Heart left ventricle (tissue), 16 donors: Measurements from ENCODE around the gene WFS1. TPM values are rescaled to one million over a fixed set of nuclear protein-coding genes. Genes with fewer than 3 reads are reported as not detected.
A peak's percentile ranks its signal among the peaks of the same experiment; 100 is the strongest.

Experiments used
- ATAC-seq, 4 donors: fragments of 200-7000 bp; cut with Tn5 transposase; one replicate each; pipeline ENCODE4 v1.9.1; 2020 to 2022; ENCODE audit warnings: moderate library complexity in 4 of 4, mild to moderate bottlenecking in 3 of 4, moderate number of reproducible peaks in 1 of 4
- DNase-seq, 5 donors: peaks; one replicate each; pipeline ENCODE4 v3.0.0-alpha.2; 2020
- H3K27ac ChIP-seq, 12 donors: fragments of 200-600 bp; sonication (generic) in 4 of 12; one replicate each; pipeline versions ENCODE4 v1.5.0 to v1.8.0; 2016 to 2022; ENCODE audit warnings: mild to moderate bottlenecking in 2 of 12
- H3K27me3 ChIP-seq, 9 donors: fragments of 200-600 bp; sonication (generic) in 2 of 9; one replicate each; pipeline versions ENCODE4 v1.5.1 to v1.8.0; 2016 to 2022; ENCODE audit warnings: mild to moderate bottlenecking in 3 of 9
- H3K36me3 ChIP-seq, 9 donors: fragments of 200-600 bp; sonication (generic) in 2 of 9; one replicate each; pipeline versions ENCODE4 v1.5.0 to v1.8.0; 2018 to 2022; ENCODE audit warnings: mild to moderate bottlenecking in 2 of 9
- H3K4me1 ChIP-seq, 12 donors: fragments of 200-600 bp; sonication (generic) in 4 of 12; one replicate each; pipeline versions ENCODE4 v1.5.0 to v1.8.0; 2016 to 2022; ENCODE audit warnings: mild to moderate bottlenecking in 3 of 12
- H3K4me3 ChIP-seq, 12 donors: fragments of 200-600 bp; sonication (generic) in 4 of 12; one replicate each; pipeline versions ENCODE4 v1.5.0 to v1.8.0; 2017 to 2022; ENCODE audit warnings: mild to moderate bottlenecking in 9 of 12, moderate library complexity in 4 of 12
- H3K9me3 ChIP-seq, 12 donors: fragments of 200-600 bp; sonication (generic) in 4 of 12; one replicate each; pipeline versions ENCODE4 v1.5.0 to v1.8.0; 2016 to 2022; ENCODE audit warnings: mild to moderate bottlenecking in 1 of 12
- CTCF ChIP-seq, 12 donors: fragments of 200-600 bp; sonication (generic) in 4 of 12; IDR thresholded peaks; one replicate each; pipeline versions ENCODE4 v1.5.0 to v1.8.0; 2018 to 2022; ENCODE audit warnings: antibody characterized with exemption in 12 of 12, mild to moderate bottlenecking in 5 of 12
- POLR2A ChIP-seq, 2 donors: fragments of 450-650 bp; IDR thresholded peaks; one replicate each; pipeline ENCODE4 v1.6.1; 2017; ENCODE audit warnings: antibody characterized with exemption in 2 of 2, mild to moderate bottlenecking in 2 of 2, moderate library complexity in 2 of 2
- WGBS, 4 donors: extraction: QIAGEN DNeasy Blood & Tissue Kit in 2 of 4; methylation state at CpG; one replicate each; pipeline versions ENCODE4 v1.1.5 to v1.1.7; 2013 to 2018; 5-methylcytosine and 5-hydroxymethylcytosine counted together
- intact Hi-C, 10 donors: fragments of 100-400 bp; cut with DNase I; formaldehyde crosslinking; loops; one replicate each; pipeline versions ENCODE4 v1.11.1 to v1.14.2; 2022
- polyA plus RNA-seq, 2 donors: library from polyadenylated mRNA; stranded (reverse); fragments of 200-250 nt; gene quantifications; one replicate each; pipeline ENCODE4 v1.2.3, GENCODE V29; 2013
- total RNA-seq, 9 donors: library from RNA; depleted of rRNA in 2 of 9; stranded (reverse); fragments of >200 nt in 2 of 9; fragmentation: NEBNext Ultra II Directional in 3 of 9; extraction: Animal tissue kit (Norgen Biotek cat#: 25700) in 3 of 9; gene quantifications; one replicate each; pipeline versions ENCODE4 v1.1.0 to v1.2.4, GENCODE V29; 2016 to 2023
- donor health status: ischemic (EF 13 %, LVEDD 7.1; RV severe dilation, severe dysfunction).
- donor health status: healthy with polysubstance abuse.
- donor health status: DM: no; HTN: yes; CAD: no.
- donor health status: DM: no; HTN: no; CAD: no.
- donor health status: ischemic (EF 25% LVEDD 6.9; RV normal size, moderate dysfunction).
- donor health status: ischemic (EF 25% LVEDD 5.7; RV mildly dilated, moderate dysfunction).
- donor health status: healthy.
- donor health status: DM: yes; HTN: yes; CAD: no.
- donor health status: ischemic (EF 35%, LVEDD 5.7; RV mildly dilated, moderate dysfunction).
- donor health status: nonischemic (EF 11% LVEDD 7.7; RV severe dilation, severe dysfunction).
- donor health status: DM: yes; HTN: yes; CAD: no.
- donor health status: PGD.
- donor health status: ischemic (EF 29% LVEDD 5.4; RV normal size, mild dysfunction).
- donor health status: nonischemic (EF 23%, LVEDD 6.1; RV moderate dilation, normal function).

Gene WFS1
- total and polyA plus RNA-seq, 11 donors, result 44.8 to 202 (median 73.2) TPM

GRCh38 chr4:6324999-6325787, 55.5 kb downstream of the WFS1 start:
- Histone ChIP-seq H3K4me3 (peak overlapping the region in 3 of 12 donors; percentile 7 to 25 (median 16)), H3K27me3 (peaks cover 0 to 9% (median 0%) of the 10 kb centered on the region in 9 donors), H3K27ac (peak overlapping the region; percentile 46 to 86 (median 74)), H3K36me3 (no peaks in the 10 kb centered on the region), H3K4me1 (peaks cover 0 to 10% (median 1%) of the 10 kb centered on the region in 12 donors), H3K9me3 (peaks cover 0 to 4% (median 0%) of the 10 kb centered on the region in 12 donors)
- intact Hi-C loops, result loop anchor here in 4 of 10 donors (5.0 kb wide), 3 partner anchors 73 to 328 kb away; no protein-coding TSS in a partner anchor
- TF ChIP-seq CTCF (IDR thresholded peaks at IDR 0.05) (no peak), POLR2A (IDR thresholded peaks at IDR 0.05) (no peak)
- DNase-seq (peak; percentile 49 to 71 (median 57)), ATAC-seq (peak; percentile 59 to 87 (median 72))
- WGBS, 4 donors, result 38 to 62% (median 46%) methylated on average over 22 of the region's 22 CpGs

- peak overlapping the region; percentile 46 to 86 (median 74) for H3K27ac ChIP-seq
Observed at GRCh38 chr4:6325788-6326290, 56.2 kb downstream of the WFS1 start.

GRCh38 chr4:6326312-6327060, 56.8 kb downstream of the WFS1 start:
- 90 to 93% (median 91%) methylated on average over 14 to 28 of the region's 28 CpGs for WGBS, 4 donors
- Histone ChIP-seq H3K27ac (peak overlapping the region in 3 of 12 donors; percentile 55 to 86 (median 81)), H3K4me3 (no peak overlapping the region), H3K4me1 (peaks cover 0 to 10% (median 1%) of the 10 kb centered on the region in 12 donors), H3K9me3 (no peaks in the 10 kb centered on the region), H3K36me3 (no peaks in the 10 kb centered on the region), H3K27me3 (peaks cover 0 to 9% (median 0%) of the 10 kb centered on the region in 9 donors)
- intact Hi-C loops, result loop anchor here (1.0 to 5.0 kb wide), 9 partner anchors 18 to 329 kb away; no protein-coding TSS in a partner anchor
- TF ChIP-seq CTCF (IDR thresholded peaks at IDR 0.05) (no peak), POLR2A (IDR thresholded peaks at IDR 0.05) (no peak)
- DNase-seq (peak in 1 of 5 donors; percentile 56), ATAC-seq (no peak)

More at GRCh38 chr4:6325788-6326290, 56.2 kb downstream of the WFS1 start:
- DNase-seq (peak in 1 of 5 donors; percentile 44), ATAC-seq (no peak)
- intact Hi-C loops, result loop anchor here in 7 of 10 donors (2.0 to 5.0 kb wide), 6 partner anchors 17 to 329 kb away; no protein-coding TSS in a partner anchor
- WGBS, 4 donors, result 85 to 88% (median 87%) methylated on average over 11 to 14 of the region's 14 CpGs
- Histone ChIP-seq H3K36me3 (no peaks in the 10 kb centered on the region), H3K4me1 (peaks cover 0 to 10% (median 1%) of the 10 kb centered on the region in 12 donors), H3K9me3 (no peaks in the 10 kb centered on the region), H3K27me3 (peaks cover 0 to 9% (median 0%) of the 10 kb centered on the region in 9 donors), H3K4me3 (no peak overlapping the region)
- no peak for TF ChIP-seq POLR2A (IDR thresholded peaks at IDR 0.05)
- TF ChIP-seq CTCF (IDR thresholded peaks at IDR 0.05), result no peak
